NCI-H345 treated with DMSO at 0.1 percent for 48 hours (cell line): ENCODE measurements around the gene TGM3.

Source experiments
- DNase-seq: peaks from one replicate; lab custom pipeline; 2025; ENCODE audit not compliant: unreplicated experiment; lab: John Stamatoyannopoulos, UW

TGM3 gene

DNA sequence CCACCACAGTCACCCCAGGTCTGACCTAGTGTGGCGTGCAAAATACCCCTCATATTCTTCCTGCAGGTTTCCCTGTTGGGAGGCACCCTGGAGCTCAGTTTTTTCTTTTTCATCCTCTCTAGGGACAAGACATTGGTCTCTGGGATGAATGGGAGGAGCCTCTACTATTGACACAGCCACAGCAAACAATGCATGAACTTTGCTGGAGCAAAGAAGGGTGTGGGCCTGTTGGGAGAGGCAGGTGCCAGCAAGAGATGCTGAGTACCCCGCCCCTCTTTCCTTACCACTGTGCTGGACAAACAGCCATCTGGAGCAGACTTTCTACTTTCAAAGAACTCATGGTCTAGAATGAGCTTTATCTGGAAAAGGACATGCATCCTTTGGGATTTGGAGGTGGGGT, 10.1 kb downstream of the TGM3 start:
- DNase-seq, result peak; percentile 99

DNA sequence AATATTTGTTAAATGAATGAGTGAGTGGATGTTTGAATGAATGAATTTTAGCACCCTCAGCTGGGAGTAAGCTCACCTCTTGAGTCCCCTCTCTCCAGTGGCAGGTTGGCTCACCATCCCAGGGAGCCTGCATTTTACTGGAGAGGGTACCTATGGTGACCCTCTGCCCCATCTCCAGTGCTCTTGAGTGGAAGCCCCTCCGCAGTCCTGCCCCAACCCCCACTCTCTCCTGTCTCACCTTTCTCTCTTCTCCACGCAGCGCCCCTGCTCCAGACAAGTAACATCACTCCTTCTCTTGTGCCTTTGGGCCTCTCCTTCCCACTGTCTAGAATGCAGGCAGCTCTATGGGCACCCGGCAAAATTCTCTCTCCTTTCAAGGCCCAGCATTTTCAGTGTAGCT, 11.3 kb downstream of the TGM3 start:
- DNase-seq, result no peak

- no peak for DNase-seq
Observed at GRCh38 chr20:2311329-2311728, 15.5 kb downstream of the TGM3 start.

GRCh38 chr20:2312876-2313275, 17.1 kb downstream of the TGM3 start:
- no peak for DNase-seq

DNA sequence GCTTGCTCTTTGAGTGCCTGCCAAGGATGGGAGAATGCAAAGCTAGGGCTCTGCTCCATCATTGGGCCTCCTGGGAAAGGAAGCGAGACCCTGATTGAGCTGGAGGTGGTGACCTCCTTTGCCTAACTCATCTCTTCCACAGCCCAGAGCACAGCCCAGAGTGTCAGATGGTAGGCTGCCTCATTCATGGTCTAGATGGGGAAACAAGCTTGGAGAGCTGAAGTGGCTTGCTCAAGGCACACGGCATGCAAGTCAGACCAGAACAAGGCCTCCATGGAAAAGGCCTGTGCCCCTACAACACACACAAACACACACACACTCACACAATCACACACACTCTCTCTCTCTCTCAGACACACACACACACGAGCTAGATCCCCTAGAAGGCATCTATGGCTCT, 17.5 kb downstream of the TGM3 start:
- DNase-seq, result no peak

GRCh38 chr20:2314759-2315439, 19.1 kb downstream of the TGM3 start:
- no peak for DNase-seq

GRCh38 chr20:2315440-2315778, 19.6 kb downstream of the TGM3 start:
- no peak for DNase-seq

DNA sequence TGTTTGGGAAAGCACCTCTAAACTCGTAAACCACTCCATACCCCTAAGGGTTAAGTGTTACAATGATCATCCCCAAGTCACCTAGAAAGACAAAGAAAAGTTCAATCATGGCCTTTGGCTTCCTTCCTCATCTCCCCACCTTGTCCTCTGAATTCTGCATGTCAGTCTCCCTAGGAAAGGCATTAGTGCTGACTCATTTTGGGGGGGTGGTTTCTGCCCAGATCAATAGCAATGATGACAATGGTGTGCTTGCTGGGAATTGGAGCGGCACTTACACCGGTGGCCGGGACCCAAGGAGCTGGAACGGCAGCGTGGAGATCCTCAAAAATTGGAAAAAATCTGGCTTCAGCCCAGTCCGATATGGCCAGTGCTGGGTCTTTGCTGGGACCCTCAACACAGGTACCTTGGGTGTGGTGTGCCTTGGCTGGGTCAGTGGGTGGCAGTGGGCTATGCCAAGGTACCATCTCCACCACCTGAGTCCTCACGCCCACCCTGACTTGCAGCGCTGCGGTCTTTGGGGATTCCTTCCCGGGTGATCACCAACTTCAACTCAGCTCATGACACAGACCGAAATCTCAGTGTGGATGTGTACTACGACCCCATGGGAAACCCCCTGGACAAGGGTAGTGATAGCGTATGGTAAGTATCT, 21.2 kb downstream of the TGM3 start:
- no peak for DNase-seq

GRCh38 chr20:2320813-2321658, 25.2 kb downstream of the TGM3 start:
- DNase-seq, result peak; percentile 91

DNA sequence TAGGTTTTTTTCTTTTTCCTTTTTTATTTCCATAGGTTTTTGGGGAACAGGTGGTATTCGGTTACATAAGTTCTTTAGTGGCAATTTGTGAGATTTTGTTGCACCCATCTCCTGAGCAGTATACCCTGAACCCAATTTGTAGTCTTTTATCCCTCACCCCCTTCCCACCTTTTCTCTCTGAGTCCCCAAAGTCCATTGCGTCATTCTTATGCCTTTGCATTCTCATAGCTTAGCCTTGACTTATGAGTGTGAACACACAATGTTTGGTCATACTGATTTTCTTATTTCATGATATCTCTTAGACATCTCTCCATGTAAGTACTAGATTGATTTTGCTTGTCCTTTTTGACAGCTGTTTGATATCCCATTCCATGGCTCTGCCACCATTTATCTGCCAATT, 27.2 kb downstream of the TGM3 start:
- no peak for DNase-seq

DNA sequence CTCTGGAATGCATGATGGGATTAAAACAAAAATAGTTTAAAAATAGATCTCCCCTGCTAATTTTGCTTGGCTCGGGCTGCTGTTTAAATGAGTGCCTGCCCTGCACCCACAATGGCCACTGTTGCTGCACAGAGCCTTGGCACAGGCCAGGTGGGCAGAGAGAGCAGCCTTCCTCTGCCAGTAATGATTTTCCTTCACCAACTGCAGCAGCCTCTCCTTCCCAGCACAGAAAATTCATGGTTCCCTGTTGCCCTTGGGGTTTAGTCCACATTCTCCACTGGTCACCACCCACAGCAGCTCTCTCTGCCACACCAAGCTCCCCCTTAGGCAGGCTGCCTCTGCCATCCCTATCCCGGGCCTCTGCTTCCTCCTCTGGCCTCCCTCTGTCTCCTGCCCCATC, 30.2 kb downstream of the TGM3 start:
- no peak for DNase-seq

DNA sequence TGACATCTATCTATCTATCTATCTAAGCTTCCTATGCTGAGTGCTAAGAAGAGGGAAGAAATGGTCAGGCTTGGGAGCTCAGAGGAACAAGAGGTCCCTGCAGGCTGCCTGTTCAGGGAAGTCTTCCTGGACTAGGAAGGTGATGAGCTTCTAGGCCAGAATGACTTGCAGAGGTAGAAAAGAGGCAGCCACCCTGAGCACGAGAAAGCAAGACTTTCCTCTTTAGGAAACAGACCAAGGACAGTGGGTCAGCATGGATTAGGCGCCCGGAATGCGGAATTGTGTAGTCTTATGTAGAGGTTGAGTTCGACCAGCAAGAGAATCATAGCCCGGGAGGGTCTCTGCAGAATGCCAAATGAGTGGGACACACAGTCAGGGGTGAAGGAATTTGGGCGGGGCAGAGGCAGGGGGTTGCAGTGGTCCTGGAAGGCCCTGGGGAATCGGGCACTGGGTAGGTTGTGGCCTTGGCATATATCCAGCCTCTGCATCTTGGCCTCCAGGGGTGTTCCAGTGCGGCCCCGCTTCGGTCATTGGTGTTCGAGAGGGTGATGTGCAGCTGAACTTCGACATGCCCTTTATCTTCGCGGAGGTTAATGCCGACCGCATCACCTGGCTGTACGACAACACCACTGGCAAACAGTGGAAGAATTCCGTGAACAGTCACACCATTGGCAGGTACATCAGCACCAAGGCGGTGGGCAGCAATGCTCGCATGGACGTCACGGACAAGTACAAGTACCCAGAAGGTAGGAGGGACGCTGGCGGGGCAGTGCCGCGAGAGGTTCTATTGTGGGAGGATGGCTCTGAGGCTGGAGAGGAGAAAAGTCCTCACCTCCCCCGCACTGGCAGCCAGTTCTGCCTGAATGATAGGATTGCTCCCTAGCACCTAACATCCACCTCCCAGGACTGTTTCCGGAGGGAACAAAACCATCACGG, 32.1 kb downstream of the TGM3 start:
- DNase-seq, result no peak

DNA sequence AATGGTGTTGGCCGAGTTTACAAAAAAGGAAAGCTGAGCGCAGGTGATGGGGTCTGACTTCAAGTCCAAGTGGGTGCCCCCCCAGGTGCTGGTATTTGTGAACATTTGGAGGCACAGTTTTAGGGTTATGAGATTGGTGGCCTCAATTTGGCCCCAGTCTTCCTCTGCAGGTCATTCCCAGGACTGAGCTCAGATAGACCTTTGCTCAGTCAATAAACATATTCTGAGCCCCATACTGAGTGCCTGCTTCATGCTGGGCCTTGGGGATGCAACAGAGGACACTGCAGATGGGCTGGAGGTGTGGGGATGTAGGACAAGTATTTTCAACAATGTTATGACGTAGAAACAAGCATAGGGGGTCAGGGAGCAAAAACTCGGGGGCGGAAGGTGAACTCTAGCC, 33.5 kb downstream of the TGM3 start:
- DNase-seq, result no peak

DNA sequence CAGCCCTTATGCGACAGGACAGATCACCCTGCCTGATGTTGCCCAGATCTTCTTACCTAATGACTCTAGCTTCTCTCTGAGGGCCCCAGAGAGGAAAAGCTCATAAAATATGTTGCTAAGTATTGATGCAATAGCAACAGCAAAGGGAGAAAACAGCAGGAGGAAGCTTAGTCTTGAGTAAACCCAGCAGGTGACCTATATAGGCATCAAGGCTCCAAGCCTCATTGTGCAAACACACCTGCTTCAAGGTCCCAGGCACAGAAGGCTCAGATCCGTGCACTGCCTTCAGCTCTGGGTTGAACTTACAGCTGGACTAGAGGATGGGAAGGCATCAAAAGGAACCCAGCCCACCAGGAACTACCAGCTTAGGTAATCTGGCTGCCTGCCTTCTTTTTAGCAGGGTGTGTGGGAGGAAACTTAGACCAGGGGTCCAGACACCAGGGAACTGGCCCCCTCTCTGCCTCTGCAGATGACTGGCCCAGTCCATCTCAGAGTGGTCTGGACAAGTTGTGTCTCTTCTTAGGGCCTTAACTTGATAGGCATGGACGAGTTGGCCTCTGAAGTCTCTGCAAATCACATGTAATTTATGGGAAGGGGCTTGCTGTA, 34.4 kb downstream of the TGM3 start:
- DNase-seq, result peak; percentile 97

- no peak for DNase-seq
Observed at GRCh38 chr20:2331106-2331505, 35.3 kb downstream of the TGM3 start.

DNA sequence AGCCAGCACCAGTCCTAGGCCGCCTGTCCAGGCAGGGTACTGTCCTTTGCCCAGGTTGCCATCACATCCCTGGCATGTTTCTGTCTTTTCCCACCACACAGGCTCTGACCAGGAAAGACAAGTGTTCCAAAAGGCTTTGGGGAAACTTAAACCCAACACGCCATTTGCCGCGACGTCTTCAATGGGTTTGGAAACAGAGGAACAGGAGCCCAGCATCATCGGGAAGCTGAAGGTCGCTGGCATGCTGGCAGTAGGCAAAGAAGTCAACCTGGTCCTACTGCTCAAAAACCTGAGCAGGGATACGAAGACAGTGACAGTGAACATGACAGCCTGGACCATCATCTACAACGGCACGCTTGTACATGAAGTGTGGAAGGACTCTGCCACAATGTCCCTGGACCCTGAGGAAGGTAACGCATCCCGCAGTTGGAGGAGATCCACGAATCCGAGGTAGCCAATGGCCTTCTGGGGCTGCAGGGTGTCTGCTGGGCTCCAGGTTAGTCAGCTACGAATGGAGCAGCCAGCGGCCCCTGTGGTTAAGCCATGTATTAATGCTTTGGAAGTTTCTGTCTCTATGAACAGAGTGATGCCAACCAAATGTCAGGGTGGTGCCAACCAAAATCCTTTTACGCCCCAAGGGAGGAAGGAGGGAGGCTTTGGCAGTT, 36.2 kb downstream of the TGM3 start:
- DNase-seq, result no peak

- no peak for DNase-seq
Observed at GRCh38 chr20:2332711-2333110, 36.9 kb downstream of the TGM3 start.

DNA sequence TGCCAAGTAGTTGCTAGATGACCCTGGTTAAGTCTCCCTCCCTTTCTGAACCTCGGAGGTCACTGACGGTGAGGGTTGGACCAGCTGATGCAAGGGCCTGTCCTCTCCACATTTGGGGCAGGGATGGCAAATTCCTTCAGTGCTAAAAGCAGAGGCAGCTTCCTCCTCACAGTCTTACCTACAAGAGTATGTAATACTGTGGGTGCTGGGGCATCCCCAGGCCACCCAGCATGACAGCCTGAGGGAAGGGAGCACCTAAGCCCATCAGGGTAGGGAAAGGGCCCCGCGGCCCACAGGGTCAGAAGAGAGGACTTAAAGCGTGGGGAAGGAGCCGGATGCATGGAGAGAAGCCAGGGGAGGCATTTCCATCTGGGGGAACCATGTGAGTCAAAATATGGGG, 38.0 kb downstream of the TGM3 start:
- no peak for DNase-seq

DNA sequence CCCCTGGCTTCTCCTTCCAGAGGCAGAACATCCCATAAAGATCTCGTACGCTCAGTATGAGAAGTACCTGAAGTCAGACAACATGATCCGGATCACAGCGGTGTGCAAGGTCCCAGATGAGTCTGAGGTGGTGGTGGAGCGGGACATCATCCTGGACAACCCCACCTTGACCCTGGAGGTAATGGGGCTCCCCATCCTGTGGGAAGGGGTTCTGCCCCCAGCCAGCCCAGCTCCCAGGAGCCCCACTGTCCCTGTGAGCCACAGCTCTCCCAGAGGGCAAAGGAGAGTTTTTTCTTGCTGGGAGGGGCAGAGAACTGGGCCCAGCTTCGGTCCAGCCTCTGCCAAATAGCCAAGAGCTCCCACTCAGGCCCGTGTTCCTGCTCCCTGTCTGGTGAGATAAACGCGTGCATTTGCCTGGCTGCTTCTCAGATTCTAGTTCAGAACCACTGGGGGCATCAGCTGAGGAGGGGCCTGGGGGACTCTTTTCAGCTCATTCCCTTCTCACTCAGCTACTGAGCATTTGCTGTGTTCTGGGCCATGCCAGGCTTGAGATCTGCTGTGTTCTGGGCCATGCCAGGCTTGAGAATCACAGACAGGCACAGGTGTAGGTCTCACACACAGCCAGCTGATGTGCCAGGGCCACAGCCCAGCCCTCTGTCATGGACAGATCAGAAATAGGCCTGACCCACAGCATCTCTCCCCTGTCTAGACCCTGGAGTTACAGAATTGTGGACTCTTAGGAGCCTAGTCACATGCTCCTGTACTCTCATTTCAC, 39.5 kb downstream of the TGM3 start:
- DNase-seq, result no peak
